UCSD-AML1 (cell line): Measurements from ENCODE around the gene CCDC117.
"Not testable (repeated sequence)": the region's sequence is repeated elsewhere in the genome, so short reads cannot be mapped to it uniquely, and the experiment has no call there.

Experiments used
- DNase-seq: peaks from one replicate; lab custom pipeline; 2025; ENCODE audit not compliant: unreplicated experiment; lab: John Stamatoyannopoulos, UW

CCDC117 gene

GRCh38 chr22:28824455-28824854 is 52.0 kb downstream of the CCDC117 start:
- not testable (repeated sequence) for DNase-seq

GRCh38 chr22:28826430-28826829 is 53.9 kb downstream of the CCDC117 start:
- not testable (repeated sequence) for DNase-seq

- no peak for DNase-seq
Observed at GRCh38 chr22:28826921-28827320, 54.4 kb downstream of the CCDC117 start.

GRCh38 chr22:28829358-28830181 is 57.1 kb downstream of the CCDC117 start:
- DNase-seq, result peak; percentile 76

GRCh38 chr22:28830441-28830840 is 57.9 kb downstream of the CCDC117 start:
- no peak for DNase-seq

GRCh38 chr22:28831140-28832072 is 58.9 kb downstream of the CCDC117 start:
- DNase-seq, result no peak

- no peak for DNase-seq
Observed at GRCh38 chr22:28832731-28833130, 60.2 kb downstream of the CCDC117 start.

- no peak for DNase-seq
Observed at GRCh38 chr22:28833276-28833923, 60.9 kb downstream of the CCDC117 start.

- no peak for DNase-seq
Observed at GRCh38 chr22:28835630-28836189, 63.2 kb downstream of the CCDC117 start.

- no peak for DNase-seq
Observed at GRCh38 chr22:28837640-28838039, 65.1 kb downstream of the CCDC117 start.
